GM12864 (cell line): ENCODE measurements around the gene ZSWIM2.

Experiments
- DNase-seq: peaks from one replicate; pipeline ENCODE4 v3.0.0-alpha.2; 2011; ENCODE audit warnings: low read depth
- H3K4me3 ChIP-seq: 2 replicates; pipeline ENCODE4 v1.5.1; 2011; ENCODE audit warnings: mild to moderate bottlenecking, low read depth, low read length, control low read depth
- TF ChIP-seq, protein P1 (sequence below): IDR thresholded peaks from 2 replicates; pipeline ENCODE4 v1.5.1; 2011; ENCODE audit warnings: low read depth, mild to moderate bottlenecking, moderate library complexity, low read length, control low read depth, inconsistent platforms; ENCODE audit errors: missing control alignments

ZSWIM2 gene

DNA sequence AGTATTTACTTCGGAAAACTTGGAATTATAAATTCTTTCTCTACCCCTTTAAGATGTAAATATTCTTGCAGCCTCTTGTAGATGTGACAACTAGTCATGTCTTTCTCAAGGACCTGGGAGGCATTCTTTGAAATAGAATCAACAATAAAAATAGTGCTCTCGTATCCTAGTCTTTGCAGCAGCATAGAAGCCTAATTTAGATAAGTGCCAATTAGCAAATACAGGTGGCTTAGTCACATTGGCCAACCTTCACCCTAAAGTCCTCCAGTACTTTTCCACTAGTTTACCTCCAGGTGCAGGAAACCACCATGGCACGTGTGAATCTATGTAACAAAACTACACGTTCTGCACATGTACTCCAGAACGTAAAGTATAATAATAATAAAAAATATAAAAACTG lies 3.5 kb upstream of the ZSWIM2 start:
- DNase-seq, result no peak
- no peak overlapping the region for H3K4me3 ChIP-seq
- TF ChIP-seq, protein P1, sequence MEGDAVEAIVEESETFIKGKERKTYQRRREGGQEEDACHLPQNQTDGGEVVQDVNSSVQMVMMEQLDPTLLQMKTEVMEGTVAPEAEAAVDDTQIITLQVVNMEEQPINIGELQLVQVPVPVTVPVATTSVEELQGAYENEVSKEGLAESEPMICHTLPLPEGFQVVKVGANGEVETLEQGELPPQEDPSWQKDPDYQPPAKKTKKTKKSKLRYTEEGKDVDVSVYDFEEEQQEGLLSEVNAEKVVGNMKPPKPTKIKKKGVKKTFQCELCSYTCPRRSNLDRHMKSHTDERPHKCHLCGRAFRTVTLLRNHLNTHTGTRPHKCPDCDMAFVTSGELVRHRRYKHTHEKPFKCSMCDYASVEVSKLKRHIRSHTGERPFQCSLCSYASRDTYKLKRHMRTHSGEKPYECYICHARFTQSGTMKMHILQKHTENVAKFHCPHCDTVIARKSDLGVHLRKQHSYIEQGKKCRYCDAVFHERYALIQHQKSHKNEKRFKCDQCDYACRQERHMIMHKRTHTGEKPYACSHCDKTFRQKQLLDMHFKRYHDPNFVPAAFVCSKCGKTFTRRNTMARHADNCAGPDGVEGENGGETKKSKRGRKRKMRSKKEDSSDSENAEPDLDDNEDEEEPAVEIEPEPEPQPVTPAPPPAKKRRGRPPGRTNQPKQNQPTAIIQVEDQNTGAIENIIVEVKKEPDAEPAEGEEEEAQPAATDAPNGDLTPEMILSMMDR, result no peak

- TF ChIP-seq, protein P1, result no peak
- H3K4me3 ChIP-seq, result no peak overlapping the region
- DNase-seq, result no peak
Observed at GRCh38 chr2:186842373-186842772, 6.6 kb downstream of the ZSWIM2 start.

DNA sequence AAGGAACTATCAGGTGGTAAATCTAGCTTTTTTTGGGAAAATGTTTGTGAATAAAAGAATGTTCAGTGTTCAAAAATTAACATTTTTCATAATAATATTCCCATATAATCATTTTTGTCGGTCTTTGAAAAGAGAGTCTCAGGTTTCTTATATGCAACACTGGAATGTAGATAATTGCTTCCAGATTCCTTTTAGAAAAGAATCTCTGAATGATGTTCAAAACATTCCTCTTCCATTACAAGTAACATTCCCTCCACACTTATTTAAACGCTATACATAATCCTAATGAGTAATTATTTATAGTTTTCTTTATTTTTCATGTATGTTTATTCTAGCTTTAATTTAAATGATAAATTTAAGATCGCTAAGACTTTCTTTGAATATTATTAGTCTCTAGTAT lies 7.0 kb downstream of the ZSWIM2 start:
- no peak overlapping the region for H3K4me3 ChIP-seq
- DNase-seq, result no peak
- TF ChIP-seq, protein P1, result no peak

DNA sequence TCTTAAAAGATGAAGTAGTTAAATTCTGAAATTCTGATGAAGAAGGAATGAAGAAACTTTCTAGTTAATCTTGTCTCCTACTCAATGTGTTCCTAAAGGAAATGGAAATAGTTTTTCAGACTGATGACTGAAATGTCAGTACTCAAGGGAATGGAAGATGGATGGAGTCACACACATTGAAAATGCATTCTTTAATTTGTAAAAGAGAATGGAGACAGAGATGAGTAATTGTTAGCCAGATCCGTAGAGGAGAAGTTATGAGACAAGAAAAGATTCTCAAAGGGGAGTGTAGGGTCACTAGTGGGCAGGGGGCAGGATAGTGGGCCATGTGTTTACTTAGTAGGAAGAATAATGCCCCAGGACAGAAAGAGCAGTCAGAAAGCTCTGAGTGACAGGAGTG lies 13.3 kb downstream of the ZSWIM2 start:
- TF ChIP-seq, protein P1, result no peak
- no peak for DNase-seq
- no peak overlapping the region for H3K4me3 ChIP-seq

DNA sequence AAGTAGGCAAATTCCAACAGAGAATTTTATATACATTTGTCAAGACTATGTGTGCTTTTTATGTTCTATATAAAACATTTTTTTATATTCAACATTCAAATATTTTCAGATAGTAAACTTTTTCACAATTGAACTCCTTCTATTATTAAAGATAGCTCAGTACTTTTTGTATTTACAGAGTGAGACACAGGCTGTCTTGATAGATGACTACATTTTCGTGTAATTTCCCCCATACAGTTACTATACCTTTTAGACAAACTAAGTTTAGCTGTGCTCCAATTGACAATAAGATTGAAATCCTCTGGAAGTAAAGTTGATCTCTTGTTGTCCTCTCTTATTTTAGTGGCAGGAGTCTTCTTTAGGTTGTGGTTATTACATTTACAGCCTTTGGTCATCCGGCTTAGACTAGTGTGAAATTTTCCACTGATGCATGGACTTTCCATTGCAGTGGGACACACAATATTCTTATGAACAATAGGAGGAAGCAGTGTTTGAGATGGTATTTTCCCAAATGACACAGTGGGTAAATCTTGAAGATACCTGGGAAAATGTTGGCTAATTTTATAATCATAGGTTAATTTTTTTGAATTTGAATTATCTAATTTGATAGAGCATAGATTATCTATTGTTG lies 21.0 kb downstream of the ZSWIM2 start:
- no peak for DNase-seq
- TF ChIP-seq, protein P1, result no peak
- no peak overlapping the region for H3K4me3 ChIP-seq

- H3K4me3 ChIP-seq, result no peak overlapping the region
- TF ChIP-seq, protein P1, result no peak
- no peak for DNase-seq
Observed at GRCh38 chr2:186827411-186827810, 21.6 kb downstream of the ZSWIM2 start.

- no peak overlapping the region for H3K4me3 ChIP-seq
- DNase-seq, result no peak
- TF ChIP-seq, protein P1, result no peak
Observed at GRCh38 chr2:186822323-186822722, 26.6 kb downstream of the ZSWIM2 start.
